ENCODE data around the gene CHPF.

The CHPF gene

GRCh38 chr2:219519526-219519916 is 24.1 kb downstream of the CHPF start:
- Histone ChIP-seq H3K27ac (no peak overlapping the region), H3K4me3 (no peak overlapping the region)

- Histone ChIP-seq H3K4me3 (no peak overlapping the region), H3K27ac (no peak overlapping the region)
These were observed 25.4 kb downstream of the CHPF start for GRCh38 chr2:219517954-219518778.

- Histone ChIP-seq H3K4me3 (no peak overlapping the region), H3K27ac (no peak overlapping the region)
These were observed 26.7 kb downstream of the CHPF start for GRCh38 chr2:219516888-219517287.

- Histone ChIP-seq H3K4me3 (no peak overlapping the region), H3K27ac (no peak overlapping the region)
These were observed 27.6 kb downstream of the CHPF start for GRCh38 chr2:219515874-219516629.

- H3K4me3 ChIP-seq, result no peak overlapping the region
- H3K27ac ChIP-seq, result no peak overlapping the region
These were observed 28.8 kb downstream of the CHPF start for GRCh38 chr2:219514836-219515235.

GRCh38 chr2:219514196-219514761 is 29.3 kb downstream of the CHPF start, which contains the start of gene ASIC4:
TSS of gene ASIC4 (plus strand) at chr2:219514482. CDS start at chr2:219514725, 243 bp downstream.
- Histone ChIP-seq H3K27ac (no peak within 1 kb of the TSS), H3K4me3 (no peak within 1 kb of the TSS)

- Histone ChIP-seq H3K4me3 (no peak overlapping the region), H3K27ac (no peak overlapping the region)
These were observed 29.8 kb downstream of the CHPF start for GRCh38 chr2:219513787-219514186.

GRCh38 chr2:219512524-219513216 is 30.9 kb downstream of the CHPF start:
- Histone ChIP-seq H3K27ac (no peak overlapping the region), H3K4me3 (no peak overlapping the region)

- no peak overlapping the region for H3K4me3 ChIP-seq
- no peak overlapping the region for H3K27ac ChIP-seq
These were observed 31.9 kb downstream of the CHPF start for GRCh38 chr2:219511547-219512325.

GRCh38 chr2:219510512-219511135 is 33.0 kb downstream of the CHPF start:
- H3K27ac ChIP-seq, result no peak overlapping the region
- no peak overlapping the region for H3K4me3 ChIP-seq

- H3K27ac ChIP-seq, result no peak overlapping the region
- H3K4me3 ChIP-seq, result no peak overlapping the region
These were observed 33.7 kb downstream of the CHPF start for GRCh38 chr2:219509780-219510511.

- Histone ChIP-seq H3K4me3 (no peak overlapping the region), H3K27ac (no peak overlapping the region)
These were observed 34.4 kb downstream of the CHPF start for GRCh38 chr2:219508971-219509779.

- Histone ChIP-seq H3K27ac (no peak overlapping the region), H3K4me3 (no peak overlapping the region)
These were observed 35.2 kb downstream of the CHPF start for GRCh38 chr2:219508444-219508734.

- no peak overlapping the region for H3K4me3 ChIP-seq
- H3K27ac ChIP-seq, result peak overlapping the region in 1 of 21 experiments; percentile 18
These were observed 35.8 kb downstream of the CHPF start for GRCh38 chr2:219507581-219508443.

- Histone ChIP-seq H3K4me3 (no peak overlapping the region), H3K27ac (peak overlapping the region in 1 of 21 experiments; percentile 18)
These were observed 36.6 kb downstream of the CHPF start for GRCh38 chr2:219506802-219507526.

Measured in skin epidermis (tissue), 12 donors.